Measurements from ENCODE around the gene C4orf50.

C4orf50 gene

DNA sequence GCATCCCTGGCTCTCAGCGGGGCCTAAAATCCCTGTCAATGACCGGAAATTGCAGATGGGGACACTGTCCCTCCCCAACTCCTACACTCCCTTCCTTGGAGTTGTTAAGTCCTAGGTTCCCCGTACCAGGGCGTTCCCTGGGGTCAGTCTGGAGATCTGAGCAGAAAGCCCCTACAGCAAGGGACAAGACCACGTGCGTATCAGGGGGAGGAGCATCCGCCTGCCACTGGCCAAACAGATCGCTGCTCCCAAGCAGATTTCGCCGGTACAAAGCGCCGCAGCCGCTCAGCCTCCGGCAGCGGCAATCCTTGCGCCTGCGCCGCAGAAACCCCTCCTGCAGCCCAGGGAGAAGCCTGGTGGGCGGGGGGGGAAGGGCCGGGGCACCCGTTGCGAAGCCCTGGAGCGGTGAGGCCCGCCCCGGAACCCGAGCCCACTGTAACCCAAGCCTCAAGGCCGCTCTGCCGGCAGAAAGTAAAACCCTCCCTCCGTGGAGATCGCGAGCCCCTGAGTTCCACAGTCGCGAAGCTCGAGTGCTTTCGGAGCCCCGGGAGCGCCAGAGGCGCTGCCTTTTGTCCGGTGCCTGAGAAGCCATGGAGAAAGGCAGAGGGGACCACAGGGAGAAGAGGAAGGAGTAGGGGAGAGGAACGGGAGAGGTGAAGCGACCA lies 128.0 kb downstream of the C4orf50 start:
- no peak for DNase-seq
- no peak overlapping the region for H3K4me3 ChIP-seq (ENCODE audit: low read length)
- TF ChIP-seq, protein P1, sequence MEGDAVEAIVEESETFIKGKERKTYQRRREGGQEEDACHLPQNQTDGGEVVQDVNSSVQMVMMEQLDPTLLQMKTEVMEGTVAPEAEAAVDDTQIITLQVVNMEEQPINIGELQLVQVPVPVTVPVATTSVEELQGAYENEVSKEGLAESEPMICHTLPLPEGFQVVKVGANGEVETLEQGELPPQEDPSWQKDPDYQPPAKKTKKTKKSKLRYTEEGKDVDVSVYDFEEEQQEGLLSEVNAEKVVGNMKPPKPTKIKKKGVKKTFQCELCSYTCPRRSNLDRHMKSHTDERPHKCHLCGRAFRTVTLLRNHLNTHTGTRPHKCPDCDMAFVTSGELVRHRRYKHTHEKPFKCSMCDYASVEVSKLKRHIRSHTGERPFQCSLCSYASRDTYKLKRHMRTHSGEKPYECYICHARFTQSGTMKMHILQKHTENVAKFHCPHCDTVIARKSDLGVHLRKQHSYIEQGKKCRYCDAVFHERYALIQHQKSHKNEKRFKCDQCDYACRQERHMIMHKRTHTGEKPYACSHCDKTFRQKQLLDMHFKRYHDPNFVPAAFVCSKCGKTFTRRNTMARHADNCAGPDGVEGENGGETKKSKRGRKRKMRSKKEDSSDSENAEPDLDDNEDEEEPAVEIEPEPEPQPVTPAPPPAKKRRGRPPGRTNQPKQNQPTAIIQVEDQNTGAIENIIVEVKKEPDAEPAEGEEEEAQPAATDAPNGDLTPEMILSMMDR (IDR thresholded peaks at IDR 0.05; ENCODE audit: low read length): no peak
- no peak for TF ChIP-seq EZH2phosphoT487 (IDR thresholded peaks at IDR 0.05; ENCODE audit: low read length)
- TF ChIP-seq EZH2 (optimal IDR thresholded peaks at IDR 0.05; ENCODE audit: low read depth, low read length): no peak
- H3K27me3 ChIP-seq (replicated peaks; ENCODE audit: insufficient read depth, low read length): peaks cover 33% of the 10 kb centered on the region
- no peak overlapping the region for H3K27ac ChIP-seq (ENCODE audit: low read length)
- no peaks in the 10 kb centered on the region for H3K4me1 ChIP-seq (ENCODE audit: low read length)
- no peaks in the 10 kb centered on the region for H3K9me3 ChIP-seq (replicated peaks; ENCODE audit: insufficient read depth, low read length)
- H3K79me2 ChIP-seq (ENCODE audit: low read length): no peaks in the 10 kb centered on the region
- no peaks in the 10 kb centered on the region for H3K36me3 ChIP-seq (replicated peaks; ENCODE audit: insufficient read depth, low read length)
- no peaks in the 10 kb centered on the region for H3F3A ChIP-seq (ENCODE audit: insufficient read depth, low read length)
- no peaks in the 10 kb centered on the region for H3K9me2 ChIP-seq (replicated peaks; ENCODE audit: insufficient read depth, low read length)
- no peaks in the 10 kb centered on the region for H4K20me1 ChIP-seq (ENCODE audit: insufficient read depth, low read length)
- no peak overlapping the region for H3K4me2 ChIP-seq (ENCODE audit: low read depth, low read length)
- no peak overlapping the region for H2AFZ ChIP-seq (ENCODE audit: low read length)
- no peak overlapping the region for H3K9ac ChIP-seq (ENCODE audit: low read length)

DNA sequence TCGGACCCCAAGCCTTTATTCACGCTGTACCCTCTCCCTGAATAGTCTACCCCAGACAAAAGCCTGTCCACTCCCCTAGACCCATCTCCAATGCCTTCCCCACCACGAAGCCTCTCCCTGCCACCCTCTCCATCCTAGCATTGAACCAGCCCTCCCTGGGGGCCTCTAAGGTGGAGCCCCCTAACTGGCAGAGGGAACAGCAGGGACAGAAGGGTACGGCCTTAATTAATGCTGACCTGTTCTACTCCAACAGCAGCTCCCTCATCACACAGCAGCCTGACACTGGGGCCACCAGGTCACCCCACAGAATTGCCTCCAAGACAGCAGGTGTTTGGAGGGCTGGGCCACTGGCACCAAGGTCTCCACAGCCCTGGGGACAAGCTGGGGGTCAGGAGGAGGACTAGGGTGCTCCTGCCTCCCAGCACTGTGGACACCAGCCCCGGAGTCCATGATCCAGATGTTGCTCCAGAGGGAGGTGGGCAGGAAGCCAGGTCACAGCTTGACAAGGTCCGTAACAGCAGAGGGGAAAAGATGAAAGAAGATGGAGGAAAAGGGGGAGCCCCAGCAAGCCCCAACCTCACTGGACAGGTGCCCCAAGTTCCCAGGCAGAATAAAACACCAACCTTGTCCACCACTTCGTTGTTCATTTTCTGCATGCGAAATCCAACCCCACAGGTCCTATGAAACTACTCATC lies 129.1 kb downstream of the C4orf50 start:
- Histone ChIP-seq H3K27me3 (replicated peaks; ENCODE audit: insufficient read depth, low read length) (peaks cover 36% of the 10 kb centered on the region), H3K27ac (ENCODE audit: low read length) (no peak overlapping the region), H3F3A (ENCODE audit: insufficient read depth, low read length) (no peaks in the 10 kb centered on the region), H3K9me2 (replicated peaks; ENCODE audit: insufficient read depth, low read length) (no peaks in the 10 kb centered on the region), H3K9me3 (replicated peaks; ENCODE audit: insufficient read depth, low read length) (no peaks in the 10 kb centered on the region), H3K4me1 (ENCODE audit: low read length) (no peaks in the 10 kb centered on the region), H4K20me1 (ENCODE audit: insufficient read depth, low read length) (no peaks in the 10 kb centered on the region), H3K4me2 (ENCODE audit: low read depth, low read length) (no peak overlapping the region), H2AFZ (ENCODE audit: low read length) (no peak overlapping the region), H3K9ac (ENCODE audit: low read length) (no peak overlapping the region), H3K79me2 (ENCODE audit: low read length) (no peaks in the 10 kb centered on the region), H3K4me3 (ENCODE audit: low read length) (no peak overlapping the region), H3K36me3 (replicated peaks; ENCODE audit: insufficient read depth, low read length) (no peaks in the 10 kb centered on the region)
- no peak for TF ChIP-seq EZH2phosphoT487 (IDR thresholded peaks at IDR 0.05; ENCODE audit: low read length)
- TF ChIP-seq EZH2 (optimal IDR thresholded peaks at IDR 0.05; ENCODE audit: low read depth, low read length): no peak
- TF ChIP-seq, protein P1 (IDR thresholded peaks at IDR 0.05; ENCODE audit: low read length): no peak
- DNase-seq: no peak

DNA sequence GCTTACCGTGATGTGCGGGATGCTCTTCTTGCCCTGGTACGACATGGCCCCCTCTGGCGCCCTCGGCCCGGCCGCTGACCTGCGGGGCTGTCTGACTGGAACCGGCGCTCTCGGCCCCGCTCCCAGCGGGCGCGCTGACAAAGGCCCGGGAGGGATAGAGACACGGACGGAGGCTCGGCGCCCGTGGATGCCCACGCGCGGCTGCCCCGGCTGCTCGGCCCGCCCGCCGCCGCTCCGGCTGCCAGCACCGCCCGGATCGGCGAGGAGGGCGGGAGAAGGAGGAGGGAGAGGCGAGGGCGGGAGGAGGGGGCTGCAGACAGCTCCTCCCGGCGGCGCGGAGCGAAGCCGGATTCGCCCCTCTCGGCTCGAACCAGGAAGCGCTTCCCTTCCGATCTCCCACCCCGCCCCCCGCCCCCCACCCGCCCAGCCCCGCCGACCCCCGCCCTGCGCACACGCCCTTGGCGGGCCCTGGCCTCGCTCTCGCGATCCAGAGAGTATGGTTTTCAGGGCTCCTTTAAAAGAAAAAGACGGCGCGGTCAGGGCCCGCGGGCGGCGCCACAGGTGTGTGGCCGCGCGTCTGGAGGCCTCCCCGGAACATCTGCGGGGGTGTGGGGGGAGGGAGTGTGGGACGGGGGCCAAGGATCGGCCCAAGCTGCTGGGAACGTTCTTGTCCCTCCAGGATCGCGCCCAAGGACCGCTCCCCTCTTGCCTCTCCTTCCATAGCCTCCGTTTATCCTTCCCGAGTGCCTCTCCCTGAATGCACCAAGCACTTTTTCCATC lies 129.8 kb downstream of the C4orf50 start:
- no peaks in the 10 kb centered on the region for H4K20me1 ChIP-seq (ENCODE audit: insufficient read depth, low read length)

More for the DNA sequence above, 129.8 kb downstream of the C4orf50 start:
- H3K4me3 ChIP-seq (ENCODE audit: low read length): no peak overlapping the region
- H3K9me2 ChIP-seq (replicated peaks; ENCODE audit: insufficient read depth, low read length): no peaks in the 10 kb centered on the region
- no peaks in the 10 kb centered on the region for H3K9me3 ChIP-seq (replicated peaks; ENCODE audit: insufficient read depth, low read length)
- no peak for TF ChIP-seq EZH2 (optimal IDR thresholded peaks at IDR 0.05; ENCODE audit: low read depth, low read length)
- no peak for TF ChIP-seq EZH2phosphoT487 (IDR thresholded peaks at IDR 0.05; ENCODE audit: low read length)
- TF ChIP-seq, protein P1 (IDR thresholded peaks at IDR 0.05; ENCODE audit: low read length): no peak
- H3K4me1 ChIP-seq (ENCODE audit: low read length): no peaks in the 10 kb centered on the region
- no peak overlapping the region for H3K9ac ChIP-seq (ENCODE audit: low read length)
- no peaks in the 10 kb centered on the region for H3F3A ChIP-seq (ENCODE audit: insufficient read depth, low read length)
- H3K27me3 ChIP-seq (replicated peaks; ENCODE audit: insufficient read depth, low read length): peaks cover 36% of the 10 kb centered on the region
- no peaks in the 10 kb centered on the region for H3K36me3 ChIP-seq (replicated peaks; ENCODE audit: insufficient read depth, low read length)
- H2AFZ ChIP-seq (ENCODE audit: low read length): no peak overlapping the region
- no peak overlapping the region for H3K27ac ChIP-seq (ENCODE audit: low read length)
- H3K79me2 ChIP-seq (ENCODE audit: low read length): no peaks in the 10 kb centered on the region
- no peak overlapping the region for H3K4me2 ChIP-seq (ENCODE audit: low read depth, low read length)
- DNase-seq: no peak
